Type B pancreatic cell (in vitro differentiated cells): Measurements from ENCODE around the gene BACH2. TPM values are rescaled to one million over a fixed set of nuclear protein-coding genes. Genes with fewer than 3 reads are reported as not detected.

Source experiments
- DNase-seq: peaks from one replicate; pipeline ENCODE4 v3.0.0; 2021; ENCODE audit warnings: mixed read lengths; ENCODE audit not compliant: unreplicated experiment; ENCODE audit errors: extremely low spot score
- H3K27ac Mint-ChIP-seq: 2 replicates; pipeline ENCODE4 v1.8.0; 2021; ENCODE audit warnings: mild to moderate bottlenecking, mixed read lengths
- H3K27me3 Mint-ChIP-seq: 2 replicates; pipeline ENCODE4 v1.8.0; 2021; ENCODE audit warnings: mixed read lengths
- H3K36me3 Mint-ChIP-seq: 2 replicates; pipeline ENCODE4 v1.8.0; 2021; ENCODE audit warnings: mixed read lengths
- H3K4me1 Mint-ChIP-seq: one replicate; pipeline ENCODE4 v1.8.0; 2021; ENCODE audit warnings: mixed read lengths; ENCODE audit not compliant: unreplicated experiment
- H3K4me3 Mint-ChIP-seq: 2 replicates; pipeline ENCODE4 v1.8.0; 2021; ENCODE audit warnings: mild to moderate bottlenecking, mixed read lengths
- H3K9me3 Mint-ChIP-seq: 2 replicates; pipeline ENCODE4 v1.8.0; 2021; ENCODE audit warnings: mixed read lengths
- CTCF ChIP-seq: fragments of 200-600 bp; sonication (generic); conservative IDR thresholded peaks from 2 replicates; pipeline ENCODE4 v1.5.0; 2021; ENCODE audit warnings: antibody characterized with exemption, mild to moderate bottlenecking
- total RNA-seq: library from RNA; stranded (reverse); gene quantifications from 2 replicates; pipeline ENCODE4 v1.2.1, GENCODE V29; 2021; ENCODE audit warnings: low replicate concordance

The BACH2 gene
- total RNA-seq, 1 donor from 2014 or later = 33.5 TPM

GRCh38 chr6:90105506-90106170, 191.0 kb downstream of the BACH2 start:
- Mint-ChIP-seq H3K27me3 (no peaks in the 10 kb centered on the region), H3K36me3 (peaks cover 7% of the 10 kb centered on the region), H3K4me3 (no peak overlapping the region), H3K4me1 (peaks cover 9% of the 10 kb centered on the region), H3K9me3 (peaks cover 12% of the 10 kb centered on the region), H3K27ac (no peak overlapping the region)
- TF ChIP-seq CTCF = no peak
- DNase-seq = no peak

GRCh38 chr6:90103056-90103800, 193.4 kb downstream of the BACH2 start:
- Mint-ChIP-seq H3K27ac (no peak overlapping the region), H3K4me1 (peaks cover 13% of the 10 kb centered on the region), H3K4me3 (peak overlapping the region; percentile 41), H3K36me3 (peaks cover 7% of the 10 kb centered on the region), H3K9me3 (peaks cover 12% of the 10 kb centered on the region), H3K27me3 (no peaks in the 10 kb centered on the region)
- TF ChIP-seq CTCF = no peak
- DNase-seq = no peak

GRCh38 chr6:90101403-90101802, 195.2 kb downstream of the BACH2 start:
- Mint-ChIP-seq H3K4me1 (peaks cover 19% of the 10 kb centered on the region), H3K27ac (no peak overlapping the region)

GRCh38 chr6:90100059-90100665, 196.5 kb downstream of the BACH2 start:
- TF ChIP-seq CTCF = no peak
- DNase-seq = no peak
- H3K36me3 Mint-ChIP-seq = peaks cover 7% of the 10 kb centered on the region
- H3K27me3 Mint-ChIP-seq = no peaks in the 10 kb centered on the region
- H3K9me3 Mint-ChIP-seq = peaks cover 12% of the 10 kb centered on the region
- H3K4me1 Mint-ChIP-seq = peaks cover 19% of the 10 kb centered on the region
- H3K27ac Mint-ChIP-seq = no peak overlapping the region
- no peak overlapping the region for H3K4me3 Mint-ChIP-seq

More at GRCh38 chr6:90101403-90101802, 195.2 kb downstream of the BACH2 start:
- Mint-ChIP-seq H3K9me3 (peaks cover 12% of the 10 kb centered on the region), H3K27me3 (no peaks in the 10 kb centered on the region), H3K4me3 (no peak overlapping the region), H3K36me3 (peaks cover 7% of the 10 kb centered on the region)
- no peak for TF ChIP-seq CTCF
- no peak for DNase-seq

- H3K27me3 Mint-ChIP-seq = no peaks in the 10 kb centered on the region
- no peak overlapping the region for H3K27ac Mint-ChIP-seq
- no peak overlapping the region for H3K4me3 Mint-ChIP-seq
- H3K9me3 Mint-ChIP-seq = peaks cover 11% of the 10 kb centered on the region
- peaks cover 16% of the 10 kb centered on the region for H3K4me1 Mint-ChIP-seq
- no peak for DNase-seq
- no peak for TF ChIP-seq CTCF
- H3K36me3 Mint-ChIP-seq = peaks cover 6% of the 10 kb centered on the region
Measured at GRCh38 chr6:90098627-90099026, 198.0 kb downstream of the BACH2 start.
